H9 (cell line): ENCODE data around the gene NYAP2. TPM values are rescaled to one million over a fixed set of nuclear protein-coding genes. Genes with fewer than 3 reads are reported as not detected.

Source experiments
- DNase-seq: peaks from one replicate; pipeline ENCODE4 v3.0.0-alpha.2; 2017
- H2AFZ ChIP-seq: one replicate; pipeline ENCODE4 v1.6.1; 2013; ENCODE audit warnings: mild to moderate bottlenecking, low read length, control low read depth, moderate library complexity
- H2AK5ac ChIP-seq: 2 replicates; pipeline ENCODE4 v1.6.1; 2013; ENCODE audit warnings: low read length, control low read depth, mixed read lengths; ENCODE audit not compliant: insufficient read length
- H2BK120ac ChIP-seq: one replicate; pipeline ENCODE4 v1.6.1; 2013; ENCODE audit warnings: low read depth, mild to moderate bottlenecking, low read length, control low read depth, inconsistent platforms; ENCODE audit not compliant: poor library complexity, severe bottlenecking
- H2BK12ac ChIP-seq: 2 replicates; pipeline ENCODE4 v1.6.1; 2013; ENCODE audit warnings: low read length, control low read depth, mixed read lengths, low read depth; ENCODE audit not compliant: insufficient read length
- H2BK15ac ChIP-seq: 2 replicates; pipeline ENCODE4 v1.6.1; 2013; ENCODE audit warnings: low read depth, low read length, control low read depth
- H2BK20ac ChIP-seq: one replicate; pipeline ENCODE4 v1.6.1; 2013; ENCODE audit warnings: low read depth, mild to moderate bottlenecking, low read length, control low read depth, inconsistent platforms; ENCODE audit not compliant: poor library complexity, severe bottlenecking
- H2BK5ac ChIP-seq: 2 replicates; pipeline ENCODE4 v1.6.1; 2013; ENCODE audit warnings: low read length, control low read depth, mixed read lengths; ENCODE audit not compliant: insufficient read length
- H3K14ac ChIP-seq: 2 replicates; pipeline ENCODE4 v1.6.1; 2013; ENCODE audit warnings: low read length, control low read depth; ENCODE audit not compliant: insufficient read depth
- H3K18ac ChIP-seq: 2 replicates; pipeline ENCODE4 v1.6.1; 2013; ENCODE audit warnings: low read depth, mild to moderate bottlenecking, mixed read lengths, low read length, control low read depth; ENCODE audit not compliant: insufficient read length
- H3K23ac ChIP-seq: 2 replicates; pipeline ENCODE4 v1.6.1; 2013; ENCODE audit warnings: low read length, control low read depth, mixed read lengths, low read depth; ENCODE audit not compliant: insufficient read length
- H3K23me2 ChIP-seq: 2 replicates; pipeline ENCODE4 v1.6.1; 2013; ENCODE audit warnings: low read depth, mild to moderate bottlenecking, mixed read lengths, low read length, control low read depth; ENCODE audit not compliant: insufficient read length, poor library complexity, severe bottlenecking
- H3K27ac ChIP-seq: 2 replicates; pipeline ENCODE4 v1.5.1; 2013; ENCODE audit warnings: low read length, control low read depth, mixed read lengths, low read depth; ENCODE audit not compliant: insufficient read length
- H3K27me3 ChIP-seq: 2 replicates; pipeline ENCODE4 v1.6.1; 2013; ENCODE audit warnings: low read length, control low read depth, inconsistent platforms; ENCODE audit not compliant: insufficient read depth
- H3K4ac ChIP-seq: 2 replicates; pipeline ENCODE4 v1.6.1; 2013; ENCODE audit warnings: low read depth, mild to moderate bottlenecking, control low read depth, inconsistent platforms, low read length, moderate library complexity
- H3K4me1 ChIP-seq: 2 replicates; pipeline ENCODE4 v1.6.1; 2013; ENCODE audit warnings: low read length, control low read depth, inconsistent platforms; ENCODE audit not compliant: insufficient read depth
- H3K4me2 ChIP-seq: 2 replicates; pipeline ENCODE4 v1.6.1; 2013; ENCODE audit warnings: low read length, control low read depth, mixed read lengths; ENCODE audit not compliant: insufficient read length, insufficient read depth
- H3K56ac ChIP-seq: 2 replicates; pipeline ENCODE4 v1.6.1; 2013; ENCODE audit warnings: low read depth, mild to moderate bottlenecking, mixed read lengths, low read length, control low read depth; ENCODE audit not compliant: insufficient read length
- H3K79me1 ChIP-seq: 2 replicates; pipeline ENCODE4 v1.6.1; 2013; ENCODE audit warnings: low read depth, mild to moderate bottlenecking, moderate library complexity, low read length, control low read depth, inconsistent platforms; ENCODE audit not compliant: insufficient read depth, poor library complexity, severe bottlenecking
- H3K79me2 ChIP-seq: 2 replicates; pipeline ENCODE4 v1.6.1; 2013; ENCODE audit warnings: low read length, control low read depth, inconsistent platforms; ENCODE audit not compliant: insufficient read depth
- H3K9ac ChIP-seq: 2 replicates; pipeline ENCODE4 v1.6.1; 2013; ENCODE audit warnings: low read length, control low read depth, mixed read lengths; ENCODE audit not compliant: insufficient read length; ENCODE audit errors: extremely low read depth
- H3K9me3 ChIP-seq: one replicate; pipeline ENCODE4 v1.6.1; 2013; ENCODE audit warnings: low read depth, low read length, inconsistent platforms; ENCODE audit not compliant: control insufficient read depth
- H3T11ph ChIP-seq: one replicate; pipeline ENCODE4 v1.6.1; 2013; ENCODE audit warnings: mild to moderate bottlenecking, low read length, control low read depth, inconsistent platforms
- H4K20me1 ChIP-seq: one replicate; pipeline ENCODE4 v1.6.1; 2013; ENCODE audit not compliant: control insufficient read depth, insufficient read length, insufficient read depth
- H4K5ac ChIP-seq: 2 replicates; pipeline ENCODE4 v1.6.1; 2013; ENCODE audit warnings: low read depth, mild to moderate bottlenecking, mixed read lengths, low read length, control low read depth; ENCODE audit not compliant: insufficient read length
- H4K8ac ChIP-seq: replicated peaks from 2 replicates; pipeline ENCODE4 v1.6.1; 2013; ENCODE audit warnings: low read length, control low read depth, mixed read lengths, low read depth; ENCODE audit not compliant: insufficient read length
- H4K91ac ChIP-seq: 2 replicates; pipeline ENCODE4 v1.6.1; 2013; ENCODE audit warnings: low read depth, mild to moderate bottlenecking, moderate library complexity, mixed read lengths, low read length, control low read depth; ENCODE audit not compliant: insufficient read length
- H3K27ac Mint-ChIP-seq, 3 experiments: 2 replicates in 2 of 3; 3 replicates in 1 of 3; pipeline ENCODE4 v1.8.0; 2020 to 2021; ENCODE audit warnings: mixed read lengths in 3 of 3, mild to moderate bottlenecking in 1 of 3, moderate library complexity in 1 of 3
- H3K27me3 Mint-ChIP-seq: 2 replicates; pipeline ENCODE4 v1.8.0; 2021; ENCODE audit warnings: low read depth, mild to moderate bottlenecking, moderate library complexity, mixed read lengths
- H3K36me3 Mint-ChIP-seq, 3 experiments: 2 replicates in 2 of 3; 3 replicates in 1 of 3; pipeline ENCODE4 v1.8.0; 2020 to 2021; ENCODE audit warnings: low read depth in 3 of 3, mixed read lengths in 3 of 3; ENCODE audit not compliant: insufficient read depth in 1 of 3
- H3K4me1 Mint-ChIP-seq, 2 experiments: 2 replicates each; pipeline ENCODE4 v1.8.0; 2020; ENCODE audit warnings: mixed read lengths in 2 of 2
- H3K4me3 Mint-ChIP-seq, 2 experiments: 2 replicates in 1 of 2; 3 replicates in 1 of 2; pipeline ENCODE4 v1.8.0; 2020 to 2021; ENCODE audit warnings: mild to moderate bottlenecking in 2 of 2, mixed read lengths in 2 of 2, moderate library complexity in 1 of 2
- H3K9me3 Mint-ChIP-seq, 2 experiments: 2 replicates in 1 of 2; 3 replicates in 1 of 2; pipeline ENCODE4 v1.8.0; 2020; ENCODE audit warnings: mild to moderate bottlenecking in 2 of 2, mixed read lengths in 2 of 2, moderate library complexity in 1 of 2
- CTCF ChIP-seq: fragments of 200-600 bp; sonication (generic); conservative IDR thresholded peaks from 3 replicates; pipeline ENCODE4 v1.8.0; 2021; ENCODE audit warnings: antibody characterized with exemption, mild to moderate bottlenecking
- WGBS: extraction: QIAGEN DNeasy Blood & Tissue Kit; methylation state at CpG from one replicate; pipeline ENCODE4 v1.1.7; 2013; ENCODE audit warnings: missing lambda C conversion rate, low lambda C conversion rate, mixed read lengths; ENCODE audit not compliant: insufficient read length; ENCODE audit errors: extremely low coverage; 5-methylcytosine and 5-hydroxymethylcytosine counted together
- total RNA-seq: library from RNA; stranded (reverse); gene quantifications from 2 replicates; pipeline ENCODE4 v1.2.1, GENCODE V29; 2021

The NYAP2 gene
- total RNA-seq, 1 experiment from 2014 or later, result not detected

DNA sequence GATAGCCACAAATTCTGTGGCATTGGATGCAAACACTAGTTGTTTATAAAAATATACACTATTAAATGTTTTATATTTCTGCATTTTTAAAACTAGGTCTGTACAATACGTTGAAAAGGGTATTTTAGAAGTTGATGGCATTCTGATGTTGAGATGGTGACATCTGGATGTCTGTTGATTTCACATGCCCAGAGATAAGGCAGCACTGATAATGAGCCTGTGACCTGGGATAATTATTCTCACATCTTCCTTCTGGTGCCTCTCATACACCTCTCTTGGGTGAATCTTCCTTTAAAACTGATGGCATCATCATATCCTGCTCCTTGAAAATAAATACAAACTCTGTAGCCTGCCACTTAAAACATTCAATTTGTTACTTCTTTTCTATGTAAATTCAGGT is 208.6 kb downstream of the NYAP2 start:
- Mint-ChIP-seq H3K27ac (no peak overlapping the region), H3K9me3 (no peaks in the 10 kb centered on the region), H3K36me3 (no peaks in the 10 kb centered on the region), H3K4me3 (no peak overlapping the region), H3K27me3 (no peaks in the 10 kb centered on the region; the same call in 1 of the 2 replicates), H3K4me1 (no peaks in the 10 kb centered on the region)
- no peaks in the 10 kb centered on the region for H4K20me1 ChIP-seq
- no peak overlapping the region for H3T11ph ChIP-seq
- no peak overlapping the region for H3K9ac ChIP-seq
- no peak overlapping the region for H2BK5ac ChIP-seq
- no peak overlapping the region for H3K4ac ChIP-seq
- H2BK15ac ChIP-seq, result no peak overlapping the region
- H2BK120ac ChIP-seq, result no peak overlapping the region
- H3K27me3 ChIP-seq, result no peaks in the 10 kb centered on the region
- H3K56ac ChIP-seq, result no peak overlapping the region
- no peak for DNase-seq
- H2BK12ac ChIP-seq, result no peak overlapping the region
- H3K27ac ChIP-seq, result no peak overlapping the region
- no peak overlapping the region for H2AK5ac ChIP-seq
- no peaks in the 10 kb centered on the region for H3K79me2 ChIP-seq
- H4K5ac ChIP-seq, result no peak overlapping the region
- no peak overlapping the region for H3K18ac ChIP-seq
- no peaks in the 10 kb centered on the region for H3K9me3 ChIP-seq
- no peaks in the 10 kb centered on the region for H3K4me1 ChIP-seq
- H4K91ac ChIP-seq, result no peak overlapping the region
- no peak overlapping the region for H3K14ac ChIP-seq
- H3K79me1 ChIP-seq, result no peaks in the 10 kb centered on the region
- H2AFZ ChIP-seq, result no peak overlapping the region
- no peaks in the 10 kb centered on the region for H3K23me2 ChIP-seq
- no peak for TF ChIP-seq CTCF
- no peak overlapping the region for H3K4me2 ChIP-seq
- H3K23ac ChIP-seq, result no peak overlapping the region
- no peak overlapping the region for H2BK20ac ChIP-seq
- no peak overlapping the region for H4K8ac ChIP-seq
- no CpG with 5 or more reads among the region's 1 CpG for WGBS
